Stimulated activated CD8-positive, alpha-beta memory T cell treated with anti-CD3 and anti-CD28 coated beads, Interleukin-15, amount 100 ng/mL, for 48 hours (primary cell): ENCODE measurements around the gene MYO1E.
"Not testable (repeated sequence)": the region's sequence is repeated elsewhere in the genome, so short reads cannot be mapped to it uniquely, and the experiment has no call there.

Source experiments
- DNase-seq, 2 donors: peaks; one replicate each; pipeline ENCODE4 v3.0.0-alpha.2; 2020; ENCODE audit warnings: low read depth in 2 of 2

The MYO1E gene

GRCh38 chr15:59372352-59373211 lies at the start of gene MYO1E:
TSS of gene MYO1E (minus strand) at chr15:59372871. CDS start at chr15:59372500, 371 bp downstream.
- peak in 1 of 2 donors; percentile 4 for DNase-seq

GRCh38 chr15:59420986-59421618 lies 48.4 kb upstream of the MYO1E start:
- DNase-seq, result no peak

DNA sequence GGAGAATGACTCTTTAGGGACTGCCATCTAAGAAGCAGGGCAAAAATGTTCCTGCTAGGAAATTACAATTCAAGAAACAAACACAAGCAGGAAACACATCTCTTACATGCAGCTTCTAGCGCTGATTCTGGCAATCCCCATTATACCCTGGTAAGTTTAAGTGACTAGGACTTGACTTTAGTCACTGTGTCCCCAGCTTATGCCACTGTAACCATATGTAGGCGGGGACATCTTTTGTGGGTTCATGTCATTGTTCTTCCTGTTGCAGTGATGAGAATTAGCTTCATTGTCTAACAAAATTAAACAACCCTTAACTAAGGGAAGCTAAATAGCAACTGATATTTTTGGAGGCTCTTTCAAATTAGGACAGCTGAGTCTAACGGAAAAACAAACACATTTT lies 47.4 kb upstream of the MYO1E start:
- DNase-seq, result peak in 1 of 2 donors; percentile 9

DNA sequence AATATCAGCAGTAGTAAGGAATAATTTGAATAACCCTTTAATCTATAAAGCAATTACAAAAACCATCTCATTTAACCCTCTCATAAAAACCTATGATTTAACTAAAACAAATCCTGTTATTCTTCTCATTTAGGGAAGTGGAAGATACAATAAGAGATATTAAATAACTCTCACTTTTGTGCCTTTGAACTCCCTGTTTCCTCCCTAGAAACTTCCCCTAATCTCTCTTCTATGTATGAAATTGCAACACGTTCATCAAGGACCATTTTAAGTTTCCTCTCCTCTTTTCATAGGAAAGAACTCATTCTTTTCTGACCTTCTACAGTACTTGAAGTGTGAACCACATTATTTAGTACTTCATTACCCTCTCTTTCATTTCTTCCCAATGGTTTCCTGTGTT lies 46.5 kb upstream of the MYO1E start:
- DNase-seq, result no peak

DNA sequence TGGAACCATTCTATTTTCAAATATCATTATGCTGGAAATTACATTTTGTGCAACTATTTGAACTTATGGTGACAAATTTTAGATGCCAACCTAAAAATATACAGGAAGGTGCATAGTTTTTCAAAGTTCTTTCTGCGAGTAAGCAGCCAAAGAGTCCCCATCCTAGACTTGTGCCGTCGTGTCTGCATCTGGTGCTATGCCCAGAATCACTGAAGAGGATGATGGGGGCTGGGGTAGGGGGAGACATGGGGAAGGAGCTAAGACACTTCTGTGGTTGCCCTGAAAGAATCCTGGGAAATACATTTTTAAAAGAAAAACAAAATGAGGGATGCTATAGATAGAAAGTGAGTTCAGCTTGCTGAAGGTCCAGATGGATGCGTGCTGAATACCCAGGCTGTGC lies 44.1 kb upstream of the MYO1E start:
- DNase-seq, result no peak

DNA sequence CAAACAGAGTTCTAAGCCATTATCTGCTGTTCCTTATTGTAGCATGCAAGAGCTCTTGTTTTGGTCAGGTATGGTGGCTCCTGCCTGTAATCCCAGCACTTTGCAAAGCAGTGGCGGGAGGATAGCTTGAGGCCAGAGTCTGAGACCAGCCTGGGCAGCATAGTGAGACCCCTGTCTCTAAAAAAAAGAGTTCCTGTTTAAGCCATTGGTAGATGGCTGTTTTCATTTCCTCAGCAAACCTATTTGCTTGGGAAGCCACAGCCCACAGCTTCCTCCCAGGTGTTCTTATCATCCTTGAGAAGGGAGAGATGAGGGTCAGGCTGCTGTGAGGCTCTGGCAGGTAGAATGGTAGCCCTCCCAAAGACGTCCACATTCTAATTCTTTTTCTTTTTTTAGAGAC lies 40.9 kb upstream of the MYO1E start:
- no peak for DNase-seq

DNA sequence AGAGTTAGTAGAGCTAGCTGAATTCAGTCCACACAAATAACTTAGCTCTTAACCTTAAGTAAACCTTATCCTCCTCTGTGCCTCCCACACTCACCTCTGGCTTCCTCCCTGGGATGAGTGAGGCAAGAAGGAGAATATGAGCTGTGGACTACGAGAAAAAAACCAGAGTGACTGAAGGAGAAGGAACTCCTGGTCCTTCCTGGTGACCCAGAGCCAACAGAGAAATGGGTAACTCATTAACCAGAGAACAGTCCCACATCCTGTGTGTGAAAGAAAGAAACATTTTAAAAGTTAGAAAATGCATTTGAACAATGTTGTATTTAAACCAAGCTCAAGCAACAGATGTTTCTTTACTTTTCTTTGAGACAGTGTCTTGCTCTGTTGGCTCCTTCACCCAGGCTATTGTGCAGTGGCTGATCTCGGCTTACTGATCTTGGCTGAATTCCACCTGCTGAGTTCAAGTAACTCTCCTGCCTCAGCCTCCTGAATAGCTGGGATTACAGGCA lies 37.8 kb upstream of the MYO1E start:
- no peak for DNase-seq

DNA sequence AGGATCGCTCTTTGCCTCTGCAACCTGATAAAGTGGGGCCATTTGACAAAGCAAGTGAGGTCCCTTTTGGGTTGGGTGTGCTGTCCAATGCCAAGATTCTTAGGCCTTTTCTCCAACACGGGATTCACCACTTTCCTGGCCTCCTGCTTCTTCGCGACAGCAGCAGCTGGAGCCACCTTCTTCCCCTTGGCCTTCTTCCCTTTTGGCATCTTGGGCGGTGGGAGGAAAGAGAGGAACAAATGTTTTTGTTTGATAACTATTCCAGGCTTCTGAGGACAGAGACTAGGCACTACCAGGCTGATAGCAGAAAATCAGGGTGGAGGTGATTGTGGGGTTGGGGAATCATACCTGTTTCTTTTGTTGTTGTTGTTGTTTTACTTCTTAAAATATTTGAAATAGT lies 35.3 kb upstream of the MYO1E start:
- no peak for DNase-seq

DNA sequence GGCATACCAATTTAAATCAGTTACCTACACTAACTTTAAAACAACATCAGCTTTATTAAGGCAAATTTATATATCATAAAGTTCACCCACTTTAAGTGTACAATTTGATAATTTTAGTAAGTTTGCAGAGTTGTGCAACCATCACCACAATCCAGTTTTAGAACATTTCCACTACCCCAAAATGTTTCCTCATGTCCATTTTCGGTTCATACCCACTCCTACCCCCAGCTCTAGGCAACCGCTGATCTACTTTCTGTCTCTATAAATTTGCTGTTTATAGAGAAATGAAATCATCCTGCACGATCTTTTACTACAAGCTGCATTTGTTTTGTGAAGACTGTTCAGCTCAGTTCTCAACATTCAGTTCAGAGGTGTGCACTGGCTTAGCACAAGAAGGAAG lies 33.8 kb upstream of the MYO1E start:
- DNase-seq, result no peak

DNA sequence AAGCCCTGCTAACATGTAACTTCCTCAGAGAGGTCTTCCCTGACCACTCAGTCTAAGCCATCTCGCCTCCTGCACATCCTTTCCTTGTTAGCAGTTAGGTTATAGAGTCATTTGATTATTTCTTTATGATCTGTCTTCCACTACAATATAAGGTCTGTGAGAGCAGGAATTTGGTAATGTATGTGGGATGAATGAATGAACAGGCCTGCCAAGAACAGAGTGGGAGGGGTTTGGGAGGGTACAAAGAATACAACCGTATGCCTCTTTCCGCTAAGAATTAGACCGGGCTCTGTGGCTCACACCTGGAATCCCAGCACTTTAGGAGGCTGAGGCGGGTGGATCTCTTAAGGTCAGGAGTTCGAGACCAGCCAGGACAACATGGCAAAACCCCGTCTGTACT lies 32.4 kb upstream of the MYO1E start:
- no peak for DNase-seq

DNA sequence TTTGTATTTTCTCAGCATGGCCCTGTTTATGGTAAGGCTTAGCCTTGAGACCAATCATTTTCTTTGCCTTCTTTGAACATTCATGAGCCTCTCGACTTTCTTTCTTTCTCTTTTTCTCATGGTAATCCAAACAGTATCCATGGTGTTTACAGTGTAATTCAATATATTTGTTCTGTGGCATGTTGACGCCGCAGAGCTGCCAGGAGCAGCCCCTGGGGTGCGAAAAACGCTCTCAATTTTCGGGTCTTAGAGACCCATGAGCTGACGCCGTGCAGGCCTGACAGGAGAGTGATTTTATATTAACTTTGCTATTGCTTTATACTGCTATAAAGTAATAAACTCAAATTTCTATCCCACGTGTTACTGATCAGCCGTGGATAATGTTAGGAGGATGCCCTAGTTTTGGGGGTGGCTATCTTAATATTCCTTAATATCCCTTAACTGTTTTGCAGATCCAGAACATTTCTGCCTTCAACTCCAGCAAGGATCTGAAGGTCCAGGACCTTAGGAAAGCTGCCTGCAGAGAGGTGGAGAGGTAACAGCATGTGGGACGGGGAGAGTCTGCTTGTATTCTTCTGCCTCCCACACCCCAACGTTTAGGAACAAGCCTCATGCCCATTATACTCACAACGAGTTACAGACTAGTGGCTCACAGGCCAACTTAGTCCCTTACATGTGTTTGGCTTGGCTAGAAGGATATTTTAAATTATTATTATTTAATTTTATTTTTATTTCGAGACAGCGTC lies 29.3 kb upstream of the MYO1E start:
- DNase-seq, result no peak

DNA sequence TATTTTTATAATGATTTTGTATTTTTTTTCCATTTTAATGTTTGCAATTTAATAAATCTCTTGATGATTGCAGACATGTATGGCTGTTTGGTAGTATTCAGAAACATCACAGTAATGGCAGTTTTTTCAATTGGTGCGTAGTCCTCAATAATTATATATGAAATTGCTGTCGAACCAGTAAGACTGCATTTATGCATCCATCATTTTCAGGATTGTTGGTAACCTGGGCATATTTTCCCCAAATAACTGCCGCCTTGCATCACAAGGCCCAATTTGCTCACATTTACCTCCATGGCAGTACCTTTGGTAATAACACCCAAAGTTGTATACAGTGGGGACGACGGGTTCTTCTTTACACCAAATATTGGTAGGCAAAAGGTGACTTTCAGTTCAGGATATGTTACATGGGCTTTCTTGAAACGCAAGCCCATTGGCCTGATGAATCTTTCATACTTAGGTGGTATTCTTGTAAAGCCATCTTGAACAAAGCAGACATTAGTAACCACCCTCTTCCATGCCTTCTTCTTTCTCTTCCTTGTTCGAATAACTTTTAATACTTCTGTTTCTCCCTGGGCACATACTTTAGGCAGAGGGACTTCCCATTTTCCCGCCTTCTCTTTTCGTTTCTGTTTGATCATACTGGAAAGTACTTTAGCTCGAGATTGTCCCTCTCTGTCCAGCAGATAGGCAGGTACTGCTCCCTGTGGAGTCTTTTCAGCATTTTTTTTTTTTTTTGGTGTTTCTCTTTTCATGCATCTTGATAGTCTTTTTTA lies 28.6 kb upstream of the MYO1E start:
- not testable (repeated sequence) for DNase-seq

- no peak for DNase-seq
Observed at GRCh38 chr15:59400103-59400813, 27.6 kb upstream of the MYO1E start.

GRCh38 chr15:59399465-59400102 lies 26.9 kb upstream of the MYO1E start:
- no peak for DNase-seq

- DNase-seq, result no peak
Observed at GRCh38 chr15:59398220-59398619, 25.5 kb upstream of the MYO1E start.

DNA sequence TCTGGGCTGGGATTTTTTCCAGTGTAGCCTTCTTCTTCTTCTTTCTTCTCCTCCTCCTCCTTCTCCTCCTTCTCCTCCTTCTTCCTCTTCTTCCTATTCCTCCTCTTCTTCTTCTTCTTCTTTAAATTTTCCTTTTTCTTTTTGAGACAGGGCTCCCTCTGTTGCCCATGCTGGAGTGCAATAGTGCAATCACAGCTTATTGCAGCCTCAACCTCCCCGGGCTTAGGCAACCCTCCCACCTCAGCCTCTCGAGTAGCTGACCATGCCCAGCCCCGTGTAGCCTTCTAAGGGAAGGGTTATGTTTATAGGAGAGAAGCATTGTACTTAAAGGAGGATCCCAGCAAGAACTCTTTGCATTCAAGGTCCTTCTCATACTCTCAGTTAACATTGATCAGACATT lies 24.0 kb upstream of the MYO1E start:
- no peak for DNase-seq

GRCh38 chr15:59396211-59396610 lies 23.5 kb upstream of the MYO1E start:
- no peak for DNase-seq

GRCh38 chr15:59394166-59394661 lies 21.5 kb upstream of the MYO1E start:
- DNase-seq, result no peak

- DNase-seq, result no peak
Observed at GRCh38 chr15:59392299-59392698, 19.6 kb upstream of the MYO1E start.

GRCh38 chr15:59388670-59389069 lies 16.0 kb upstream of the MYO1E start:
- no peak for DNase-seq
